H1 (cell line): ENCODE measurements around the gene STRIP2. TPM values are rescaled to one million over a fixed set of nuclear protein-coding genes. Genes with fewer than 3 reads are reported as not detected.
A peak's percentile ranks its signal among the peaks of the same experiment; 100 is the strongest.

ENCODE experiments used
- CTCF ChIA-PET: fragments of 300-600 bp; sonication (Branson Sonifier 250); formaldehyde crosslinking; loops from one replicate; lab custom pipeline; 2021; ENCODE audit not compliant: partially characterized antibody; lab: Charles Lee
- POLR2A ChIA-PET: fragments of 300-600 bp; sonication (Branson Sonifier 250); formaldehyde crosslinking; loops from one replicate; lab custom pipeline; 2021; ENCODE audit warnings: inconsistent platforms; ENCODE audit not compliant: partially characterized antibody; lab: Charles Lee
- DNase-seq, 2 experiments: peaks; one replicate each; pipeline versions ENCODE4 v3.0.0 to v3.0.0-alpha.2; 2010 to 2022; ENCODE audit warnings: low spot score in 2 of 2, low read depth in 1 of 2, mixed read lengths in 1 of 2
- FAIRE-seq: peaks from 2 replicates; lab custom pipeline; 2011; peaks lifted over from hg19 to GRCh38; lab: Jason Lieb, UNC
- H2AFZ ChIP-seq: 2 replicates; pipeline ENCODE4 v1.8.1; 2012; ENCODE audit warnings: low read length, inconsistent platforms
- H2AK5ac ChIP-seq: 2 replicates; pipeline ENCODE4 v1.6.1; 2013; ENCODE audit warnings: low read depth, low read length
- H2BK120ac ChIP-seq: replicated peaks from 2 replicates; pipeline ENCODE3; 2013; ENCODE audit warnings: low read depth, low read length, inconsistent platforms
- H2BK12ac ChIP-seq: 2 replicates; pipeline ENCODE4 v1.6.1; 2013; ENCODE audit warnings: low read depth, low read length
- H2BK15ac ChIP-seq: 2 replicates; pipeline ENCODE4 v1.6.1; 2013; ENCODE audit warnings: low read length
- H2BK20ac ChIP-seq: 2 replicates; pipeline ENCODE4 v1.6.1; 2013; ENCODE audit warnings: low read length
- H2BK5ac ChIP-seq: 2 replicates; pipeline ENCODE4 v1.6.1; 2013; ENCODE audit warnings: low read depth, low read length
- H3K14ac ChIP-seq: 2 replicates; pipeline ENCODE4 v1.6.1; 2013; ENCODE audit warnings: inconsistent platforms; ENCODE audit not compliant: insufficient read length
- H3K18ac ChIP-seq: 2 replicates; pipeline ENCODE4 v1.6.1; 2013; ENCODE audit warnings: low read length; ENCODE audit errors: extremely low read depth
- H3K23ac ChIP-seq: 2 replicates; pipeline ENCODE4 v1.6.1; 2013; ENCODE audit warnings: inconsistent platforms; ENCODE audit not compliant: insufficient read length
- H3K23me2 ChIP-seq: 2 replicates; pipeline ENCODE4 v1.6.1; 2013; ENCODE audit warnings: low read depth, low read length
- H3K27ac ChIP-seq: 2 replicates; pipeline ENCODE4 v1.6.1; 2011; ENCODE audit warnings: low read depth, low read length, inconsistent platforms
- H3K27me3 ChIP-seq, 4 experiments: replicated peaks in 1 of 4; 1 replicate in 1 of 4; 2 replicates in 3 of 4; pipeline versions ENCODE4 v1.6.1 to v1.8.1; 2011 to 2013; ENCODE audit warnings: low read length in 3 of 4, mild to moderate bottlenecking in 3 of 4, inconsistent platforms in 2 of 4, mixed read lengths in 2 of 4, moderate library complexity in 1 of 4; ENCODE audit not compliant: control insufficient read depth in 3 of 4, insufficient read depth in 3 of 4; ENCODE audit errors: extremely low read depth in 1 of 4
- H3K36me3 ChIP-seq, 4 experiments: 2 replicates each; pipeline versions ENCODE4 v1.6.1 to v1.8.1; 2011 to 2013; ENCODE audit warnings: mild to moderate bottlenecking in 4 of 4, low read length in 3 of 4, moderate library complexity in 2 of 4, control low read depth in 1 of 4, inconsistent platforms in 1 of 4; ENCODE audit not compliant: insufficient read depth in 4 of 4, control insufficient read depth in 2 of 4
- H3K4ac ChIP-seq: replicated peaks from 2 replicates; pipeline ENCODE3; 2013; ENCODE audit warnings: low read length, low read depth, mixed read lengths, inconsistent platforms; ENCODE audit not compliant: insufficient read length
- H3K4me1 ChIP-seq, 4 experiments: replicated peaks in 1 of 4; 1 replicate in 1 of 4; 2 replicates in 3 of 4; pipeline versions ENCODE4 v1.6.1 to v1.8.1; 2011 to 2013; ENCODE audit warnings: low read length in 3 of 4, inconsistent platforms in 2 of 4, mixed read lengths in 1 of 4; ENCODE audit not compliant: insufficient read depth in 4 of 4, control insufficient read depth in 3 of 4
- H3K4me2 ChIP-seq, 2 experiments: 2 replicates each; pipeline versions ENCODE4 v1.6.1 to v1.8.1; 2011 to 2013; ENCODE audit warnings: low read depth in 2 of 2, low read length in 2 of 2, control low read depth in 1 of 2, inconsistent platforms in 1 of 2, mild to moderate bottlenecking in 1 of 2; ENCODE audit not compliant: insufficient read depth in 1 of 2
- H3K4me3 ChIP-seq, 4 experiments: fragments of 200-600, 300-600 bp in 1 of 4; sonication (generic), shearing (Covaris generic), sonication (Bioruptor Twin) in 1 of 4; 2 replicates each; pipeline versions ENCODE4 v1.5.1 to v1.8.1; 2011 to 2016; ENCODE audit warnings: low read length in 4 of 4, low read depth in 3 of 4, control low read depth in 2 of 4, inconsistent platforms in 2 of 4, mild to moderate bottlenecking in 2 of 4, mixed read lengths in 1 of 4, moderate library complexity in 1 of 4; ENCODE audit not compliant: insufficient read depth in 2 of 4; ENCODE audit errors: extremely low read depth in 1 of 4
- H3K56ac ChIP-seq: replicated peaks from 2 replicates; pipeline ENCODE3; 2013; ENCODE audit warnings: low read depth, mild to moderate bottlenecking, mixed read lengths, low read length, inconsistent platforms; ENCODE audit not compliant: insufficient read length
- H3K79me1 ChIP-seq: 2 replicates; pipeline ENCODE4 v1.6.1; 2013; ENCODE audit warnings: low read depth, low read length, control low read depth
- H3K79me2 ChIP-seq, 2 experiments: 2 replicates each; pipeline versions ENCODE4 v1.6.1 to v1.8.1; 2012 to 2013; ENCODE audit warnings: low read length in 2 of 2, mild to moderate bottlenecking in 2 of 2, inconsistent platforms in 1 of 2; ENCODE audit not compliant: insufficient read depth in 2 of 2, control insufficient read depth in 1 of 2
- H3K9ac ChIP-seq, 4 experiments: replicated peaks in 1 of 4; 1 replicate in 1 of 4; 2 replicates in 3 of 4; pipeline versions ENCODE4 v1.6.1 to v1.8.1; 2011 to 2013; ENCODE audit warnings: low read depth in 3 of 4, low read length in 3 of 4, control low read depth in 2 of 4, mild to moderate bottlenecking in 2 of 4, moderate library complexity in 2 of 4, inconsistent platforms in 1 of 4; ENCODE audit errors: extremely low read depth in 1 of 4
- H3K9me3 ChIP-seq, 2 experiments: 2 replicates each; pipeline versions ENCODE4 v1.6.1 to v1.8.1; 2012 to 2013; ENCODE audit warnings: mild to moderate bottlenecking in 2 of 2, moderate library complexity in 2 of 2, control low read depth in 1 of 2, inconsistent platforms in 1 of 2, low read depth in 1 of 2, low read length in 1 of 2, mixed read lengths in 1 of 2; ENCODE audit not compliant: insufficient read depth in 2 of 2
- H4K20me1 ChIP-seq, 2 experiments: replicated peaks in 1 of 2; 2 replicates each; pipeline versions ENCODE3 to v1.8.1; 2011 to 2013; ENCODE audit warnings: inconsistent platforms in 2 of 2, low read length in 2 of 2, mild to moderate bottlenecking in 1 of 2; ENCODE audit not compliant: insufficient read depth in 2 of 2, control insufficient read depth in 1 of 2
- H4K5ac ChIP-seq: 2 replicates; pipeline ENCODE4 v1.6.1; 2013; ENCODE audit warnings: low read length, low read depth, mixed read lengths, inconsistent platforms; ENCODE audit not compliant: insufficient read length
- H4K8ac ChIP-seq: 2 replicates; pipeline ENCODE4 v1.8.0; 2013; ENCODE audit warnings: mild to moderate bottlenecking, moderate library complexity, low read length, inconsistent platforms; ENCODE audit not compliant: insufficient read depth; ENCODE audit errors: extremely low read depth
- H4K91ac ChIP-seq: replicated peaks from 2 replicates; pipeline ENCODE3; 2013; ENCODE audit warnings: low read length, mixed read lengths, inconsistent platforms; ENCODE audit not compliant: insufficient read length
- GABPA ChIP-seq: IDR thresholded peaks from 2 replicates; pipeline ENCODE4 v1.6.1; 2011; ENCODE audit warnings: mild to moderate bottlenecking, low read length, moderate library complexity, borderline replicate concordance; ENCODE audit not compliant: insufficient read depth
- GTF2F1 ChIP-seq: IDR thresholded peaks from 2 replicates; pipeline ENCODE4 v1.6.1; 2012; ENCODE audit warnings: low read depth, low read length, improper control_type of control experiment, borderline replicate concordance
- HDAC6 ChIP-seq: IDR thresholded peaks from one replicate; pipeline ENCODE4 v1.7.1; 2012; ENCODE audit warnings: low read depth, mild to moderate bottlenecking, inconsistent platforms, low read length, moderate library complexity
- KDM5A ChIP-seq: fragments of 200-600 bp; IDR thresholded peaks from 2 replicates; pipeline ENCODE4 v1.7.1; 2012; ENCODE audit warnings: mild to moderate bottlenecking, low read length, inconsistent platforms, mixed read lengths
- RAD21 ChIP-seq, 2 experiments: IDR thresholded peaks in 1 of 2; conservative IDR thresholded peaks in 1 of 2; 2 replicates each; pipeline ENCODE4 v1.6.1; 2011; ENCODE audit warnings: low read depth in 2 of 2, low read length in 2 of 2, improper control_type of control experiment in 1 of 2, inconsistent platforms in 1 of 2, mild to moderate bottlenecking in 1 of 2, moderate library complexity in 1 of 2
- RBBP5 ChIP-seq: IDR thresholded peaks from 2 replicates; pipeline ENCODE4 v1.7.1; 2012; ENCODE audit warnings: low read depth, mild to moderate bottlenecking, inconsistent platforms, low read length, moderate library complexity, borderline replicate concordance
- RXRA ChIP-seq: IDR thresholded peaks from 2 replicates; pipeline ENCODE4 v1.6.1; 2011; ENCODE audit warnings: low read depth, mild to moderate bottlenecking, low read length, moderate library complexity; ENCODE audit not compliant: insufficient read depth
- SIX5 ChIP-seq: IDR thresholded peaks from 2 replicates; pipeline ENCODE4 v1.6.1; 2011; ENCODE audit warnings: mild to moderate bottlenecking, low read depth, low read length
- SP2 ChIP-seq: IDR thresholded peaks from 2 replicates; pipeline ENCODE4 v1.6.1; 2012; ENCODE audit warnings: mild to moderate bottlenecking, low read length, inconsistent platforms
- SP4 ChIP-seq: IDR thresholded peaks from 2 replicates; pipeline ENCODE4 v1.6.1; 2012; ENCODE audit warnings: low read length, inconsistent platforms
- YY1 ChIP-seq: IDR thresholded peaks from 2 replicates; pipeline ENCODE4 v1.6.1; 2011; ENCODE audit warnings: low read depth, mild to moderate bottlenecking, low read length
- WGBS, 2 experiments: shearing (Covaris generic) in 1 of 2; methylation state at CpG; one replicate each; pipeline versions ENCODE4 v1.1.6 to v1.1.7; 2013 to 2015; ENCODE audit warnings: low lambda C conversion rate in 2 of 2, mixed read lengths in 2 of 2, inconsistent platforms in 1 of 2, low coverage in 1 of 2, missing lambda C conversion rate in 1 of 2; ENCODE audit not compliant: insufficient replicate concordance in 2 of 2, insufficient coverage in 1 of 2, insufficient read length in 1 of 2; ENCODE audit errors: extremely low coverage in 1 of 2, missing lambda C conversion rate in 1 of 2; 5-methylcytosine and 5-hydroxymethylcytosine counted together
- polyA plus RNA-seq, 7 experiments: library from polyadenylated mRNA; depleted of rRNA in 3 of 7; stranded (reverse) in 5 of 7; unstranded in 2 of 7; fragments of >200 nt in 5 of 7; fragments of 200-250 nt in 2 of 7; gene quantifications; 1 replicate in 5 of 7; 2 replicates in 1 of 7; 4 replicates in 1 of 7; pipeline versions ENCODE4 v1.2.1 to v1.2.3, GENCODE V29; 2011 to 2013; ENCODE audit warnings: missing spikeins in 2 of 7, mixed read lengths in 2 of 7
- total RNA-seq: library from RNA; stranded (reverse); fragmentation: NEBNext Ultra II Directional; extraction: Animal tissue kit (Norgen Biotek cat#: 25700); gene quantifications from 2 replicates; pipeline ENCODE4 v1.2.1, GENCODE V29; 2021
- TF ChIP-seq, protein P1 (sequence below): IDR thresholded peaks from 2 replicates; pipeline ENCODE4 v1.6.1; 2012; ENCODE audit warnings: inconsistent platforms

STRIP2 gene
- total and polyA plus RNA-seq, 2 of the 8 experiments (the other 6 are each of a cell fraction or from before 2014, with no cell fraction given): 5.3 to 8.2 TPM

DNA sequence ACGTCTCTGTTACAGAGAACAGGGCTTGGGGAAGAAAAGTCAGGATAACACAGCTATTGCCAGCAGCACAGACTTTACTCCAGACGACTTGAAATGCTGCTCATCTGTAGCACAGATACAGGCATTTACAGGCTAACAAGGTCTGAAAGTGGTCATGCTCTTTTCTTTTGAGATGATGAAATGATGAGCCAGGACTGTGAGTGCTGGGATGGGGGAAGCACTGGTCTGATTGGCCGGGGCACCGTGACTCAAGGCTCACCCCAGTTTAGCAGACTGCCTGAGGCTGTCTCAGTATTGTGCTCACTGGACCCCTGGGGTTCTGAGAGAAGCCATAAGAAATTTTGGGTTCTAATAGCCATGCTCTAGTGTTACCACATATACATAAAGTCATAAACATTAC is 80.5 kb downstream of the STRIP2 start:
- no peaks in the 10 kb centered on the region for H3K27me3 ChIP-seq
- no peak overlapping the region for H3K27ac ChIP-seq
- no peak for FAIRE-seq
- peak overlapping the region; percentile 84; the same call in 1 of the 2 replicates for H2AFZ ChIP-seq
- H3K9me3 ChIP-seq: no peaks in the 10 kb centered on the region
- no peak overlapping the region for H2BK20ac ChIP-seq
- no peak overlapping the region for H2BK5ac ChIP-seq
- no peaks in the 10 kb centered on the region for H3K79me1 ChIP-seq
- no peak for DNase-seq
- no peak overlapping the region for H4K8ac ChIP-seq
- H2BK15ac ChIP-seq: no peak overlapping the region
- no peak overlapping the region; a peak in 1 of 4 replicates for H3K4me2 ChIP-seq
- H2BK120ac ChIP-seq: no peak overlapping the region
- H3K79me2 ChIP-seq: no peaks in the 10 kb centered on the region
- no peak overlapping the region for H2AK5ac ChIP-seq
- no peaks in the 10 kb centered on the region for H4K20me1 ChIP-seq
- no peaks in the 10 kb centered on the region for H3K23me2 ChIP-seq
- H4K5ac ChIP-seq: no peak overlapping the region
- H3K4me3 ChIP-seq: no peak overlapping the region
- no peak overlapping the region for H3K9ac ChIP-seq
- no peak overlapping the region for H3K56ac ChIP-seq
- no peak overlapping the region for H4K91ac ChIP-seq
- ChIA-PET CTCF (interaction anchor here (1.1 to 1.7 kb wide), 3 partner anchors 13 to 21 kb away, joined by 3 to 5 read pairs (median 3); no protein-coding TSS in a partner anchor), POLR2A (interaction anchor here (0.7 to 1.0 kb wide), 2 partner anchors 8 to 14 kb away, joined by 3 to 4 read pairs; no protein-coding TSS in a partner anchor)
- no peak overlapping the region for H3K14ac ChIP-seq
- no peak overlapping the region for H3K23ac ChIP-seq
- H3K36me3 ChIP-seq: no peaks in the 10 kb centered on the region
- WGBS, 2 experiments: 42% methylated on average over 4 of the region's 4 CpGs; no CpG with 5 or more reads in 1 of the 2 experiments
- H3K18ac ChIP-seq: no peak overlapping the region
- peaks cover 2 to 9% (median 5%) of the 10 kb centered on the region in 4 experiments for H3K4me1 ChIP-seq
- no peak overlapping the region for H2BK12ac ChIP-seq
- H3K4ac ChIP-seq: no peak overlapping the region
- no peak for TF ChIP-seq GABPA
- TF ChIP-seq RAD21 (IDR thresholded peaks at IDR 0.05 in 1 of 2, conservative IDR thresholded peaks at IDR 0.05 in 1 of 2; ENCODE audit: low read depth in 2 of 2, low read length in 2 of 2): no peak
- no peak for TF ChIP-seq HDAC6
- no peak for TF ChIP-seq GTF2F1
- TF ChIP-seq KDM5A: no peak
- TF ChIP-seq RBBP5: no peak
- TF ChIP-seq SIX5: no peak
- no peak for TF ChIP-seq SP4
- no peak for TF ChIP-seq SP2
- no peak for TF ChIP-seq YY1
- TF ChIP-seq, protein P1, sequence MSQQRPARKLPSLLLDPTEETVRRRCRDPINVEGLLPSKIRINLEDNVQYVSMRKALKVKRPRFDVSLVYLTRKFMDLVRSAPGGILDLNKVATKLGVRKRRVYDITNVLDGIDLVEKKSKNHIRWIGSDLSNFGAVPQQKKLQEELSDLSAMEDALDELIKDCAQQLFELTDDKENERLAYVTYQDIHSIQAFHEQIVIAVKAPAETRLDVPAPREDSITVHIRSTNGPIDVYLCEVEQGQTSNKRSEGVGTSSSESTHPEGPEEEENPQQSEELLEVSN: no peak
- no peak for TF ChIP-seq RXRA
